ENCODE measurements around the gene NHS.
A peak's percentile ranks its signal among the peaks of the same experiment; 100 is the strongest.

Gene NHS

GRCh38 chrX:17550011-17550410 is 175.0 kb downstream of the NHS start:
- Histone ChIP-seq H3K23ac (ENCODE audit: low read length in 2 of 2) (no peak overlapping the region), H2AFZ (ENCODE audit: low read depth, low read length) (no peak overlapping the region), H2AK5ac (ENCODE audit: low read length, severe bottlenecking) (peak overlapping the region; percentile 31), H3K14ac (ENCODE audit: low read length in 2 of 2) (no peak overlapping the region), H2BK120ac (ENCODE audit: low read depth, low read length) (no peak overlapping the region), H3K27me3 (ENCODE audit: control insufficient read depth in 1 of 2, insufficient read depth in 1 of 2, low read length in 2 of 2) (peaks cover 0 to 11% of the 10 kb centered on the region in 2 experiments), H3K27ac (ENCODE audit: low read length, poor library complexity, severe bottlenecking) (peak overlapping the region; percentile 10), H3K36me3 (ENCODE audit: control insufficient read depth in 1 of 2, insufficient read depth in 2 of 2, low read depth in 1 of 2, low read length in 2 of 2) (peaks cover 0 to 4% of the 10 kb centered on the region in 2 experiments), H2BK15ac (ENCODE audit: low read depth, poor library complexity, severe bottlenecking) (no peak overlapping the region), H3K79me1 (replicated peaks; ENCODE audit: low read length, poor library complexity, severe bottlenecking) (peaks cover 3% of the 10 kb centered on the region), H2BK12ac (ENCODE audit: low read length in 2 of 2) (no peak overlapping the region), H3K9ac (ENCODE audit: low read length) (no peak overlapping the region), H3K4me1 (ENCODE audit: control insufficient read depth, insufficient read depth, low read depth, low read length) (peaks cover 48% of the 10 kb centered on the region), H3K4me3 (ENCODE audit: insufficient read depth in 1 of 2, low read depth in 1 of 2, low read length in 2 of 2) (no peak overlapping the region), H3K4ac (ENCODE audit: low read depth in 1 of 2, low read length in 2 of 2) (no peak overlapping the region), H3K9me3 (ENCODE audit: control insufficient read depth, low read length) (no peaks in the 10 kb centered on the region), H4K91ac (ENCODE audit: low read length) (no peak overlapping the region), H4K8ac (ENCODE audit: low read length) (no peak overlapping the region), H2BK5ac (ENCODE audit: low read depth, low read length, poor library complexity, severe bottlenecking) (no peak overlapping the region), H3K18ac (ENCODE audit: low read depth in 1 of 2, low read length in 2 of 2) (no peak overlapping the region), H3K4me2 (ENCODE audit: low read length, poor library complexity, severe bottlenecking) (no peak overlapping the region)
- WGBS = 84% methylated on average over 5 of the region's 5 CpGs
- no peak for DNase-seq

- H3K4me2 ChIP-seq (ENCODE audit: low read length, poor library complexity, severe bottlenecking) = no peak overlapping the region
- peaks cover 3% of the 10 kb centered on the region for H3K79me1 ChIP-seq (replicated peaks; ENCODE audit: low read length, poor library complexity, severe bottlenecking)
- H4K8ac ChIP-seq (ENCODE audit: low read length) = no peak overlapping the region
- peaks cover 38% of the 10 kb centered on the region for H3K4me1 ChIP-seq (ENCODE audit: control insufficient read depth, insufficient read depth, low read depth, low read length)
- peak overlapping the region; percentile 83 for H2AK5ac ChIP-seq (ENCODE audit: low read length, severe bottlenecking)
- no peak overlapping the region for H2AFZ ChIP-seq (ENCODE audit: low read depth, low read length)
- DNase-seq = peak; percentile 13
- H3K18ac ChIP-seq (ENCODE audit: low read depth in 1 of 2, low read length in 2 of 2) = no peak overlapping the region
- H3K27me3 ChIP-seq (ENCODE audit: control insufficient read depth in 1 of 2, insufficient read depth in 1 of 2, low read length in 2 of 2) = peaks cover 0 to 4% of the 10 kb centered on the region in 2 experiments
- H4K91ac ChIP-seq (ENCODE audit: low read length) = no peak overlapping the region
- H3K27ac ChIP-seq (ENCODE audit: low read length, poor library complexity, severe bottlenecking) = no peak overlapping the region
- peaks cover 0 to 4% of the 10 kb centered on the region in 2 experiments for H3K36me3 ChIP-seq (ENCODE audit: control insufficient read depth in 1 of 2, insufficient read depth in 2 of 2, low read depth in 1 of 2, low read length in 2 of 2)
- no peak overlapping the region for H3K14ac ChIP-seq (ENCODE audit: low read length in 2 of 2)
- no peak overlapping the region for H3K9ac ChIP-seq (ENCODE audit: low read length)
- H3K9me3 ChIP-seq (ENCODE audit: control insufficient read depth, low read length) = no peaks in the 10 kb centered on the region
- H3K23ac ChIP-seq (ENCODE audit: low read length in 2 of 2) = no peak overlapping the region
- H3K4ac ChIP-seq (ENCODE audit: low read depth in 1 of 2, low read length in 2 of 2) = no peak overlapping the region
- H2BK12ac ChIP-seq (ENCODE audit: low read length in 2 of 2) = no peak overlapping the region
- H2BK15ac ChIP-seq (ENCODE audit: low read depth, poor library complexity, severe bottlenecking) = no peak overlapping the region
- no peak overlapping the region for H3K4me3 ChIP-seq (ENCODE audit: insufficient read depth in 1 of 2, low read depth in 1 of 2, low read length in 2 of 2)
- 89% methylated on average over 3 of the region's 5 CpGs for WGBS
- no peak overlapping the region for H2BK5ac ChIP-seq (ENCODE audit: low read depth, low read length, poor library complexity, severe bottlenecking)
- no peak overlapping the region for H2BK120ac ChIP-seq (ENCODE audit: low read depth, low read length)
Measured at GRCh38 chrX:17552044-17552650, 177.1 kb downstream of the NHS start.

- no CpG with 5 or more reads among the region's 6 CpGs for WGBS
- peaks cover 0 to 4% of the 10 kb centered on the region in 2 experiments for H3K36me3 ChIP-seq (ENCODE audit: control insufficient read depth in 1 of 2, insufficient read depth in 2 of 2, low read depth in 1 of 2, low read length in 2 of 2)
Measured at GRCh38 chrX:17553469-17553868, 178.5 kb downstream of the NHS start.

GRCh38 chrX:17553961-17554482 is 179.0 kb downstream of the NHS start:
- Histone ChIP-seq H4K8ac (ENCODE audit: low read length) (no peak overlapping the region), H3K27me3 (ENCODE audit: control insufficient read depth in 1 of 2, insufficient read depth in 1 of 2, low read length in 2 of 2) (peaks cover 0 to 4% of the 10 kb centered on the region in 2 experiments), H4K91ac (ENCODE audit: low read length) (no peak overlapping the region), H2AFZ (ENCODE audit: low read depth, low read length) (no peak overlapping the region), H2BK12ac (ENCODE audit: low read length in 2 of 2) (no peak overlapping the region), H3K4me3 (ENCODE audit: insufficient read depth in 1 of 2, low read depth in 1 of 2, low read length in 2 of 2) (no peak overlapping the region), H3K4me1 (ENCODE audit: control insufficient read depth, insufficient read depth, low read depth, low read length) (peaks cover 30% of the 10 kb centered on the region), H3K9ac (ENCODE audit: low read length) (no peak overlapping the region), H3K4ac (ENCODE audit: low read depth in 1 of 2, low read length in 2 of 2) (no peak overlapping the region), H3K4me2 (ENCODE audit: low read length, poor library complexity, severe bottlenecking) (no peak overlapping the region), H2AK5ac (ENCODE audit: low read length, severe bottlenecking) (peak overlapping the region; percentile 87), H2BK5ac (ENCODE audit: low read depth, low read length, poor library complexity, severe bottlenecking) (no peak overlapping the region), H2BK15ac (ENCODE audit: low read depth, poor library complexity, severe bottlenecking) (no peak overlapping the region), H3K9me3 (ENCODE audit: control insufficient read depth, low read length) (no peaks in the 10 kb centered on the region), H3K36me3 (ENCODE audit: control insufficient read depth in 1 of 2, insufficient read depth in 2 of 2, low read depth in 1 of 2, low read length in 2 of 2) (peaks cover 0 to 4% of the 10 kb centered on the region in 2 experiments), H3K23ac (ENCODE audit: low read length in 2 of 2) (no peak overlapping the region), H2BK120ac (ENCODE audit: low read depth, low read length) (no peak overlapping the region), H3K27ac (ENCODE audit: low read length, poor library complexity, severe bottlenecking) (peak overlapping the region; percentile 73), H3K14ac (ENCODE audit: low read length in 2 of 2) (no peak overlapping the region), H3K18ac (ENCODE audit: low read depth in 1 of 2, low read length in 2 of 2) (no peak overlapping the region), H3K79me1 (replicated peaks; ENCODE audit: low read length, poor library complexity, severe bottlenecking) (peaks cover 5% of the 10 kb centered on the region)
- peak; percentile 26 for DNase-seq
- 61% methylated on average over 2 of the region's 6 CpGs for WGBS

More at GRCh38 chrX:17553469-17553868, 178.5 kb downstream of the NHS start:
- DNase-seq = peak; percentile 4
- H3K9me3 ChIP-seq (ENCODE audit: control insufficient read depth, low read length) = no peaks in the 10 kb centered on the region
- no peak overlapping the region for H3K14ac ChIP-seq (ENCODE audit: low read length in 2 of 2)
- H4K91ac ChIP-seq (ENCODE audit: low read length) = no peak overlapping the region
- no peak overlapping the region for H3K4me3 ChIP-seq (ENCODE audit: insufficient read depth in 1 of 2, low read depth in 1 of 2, low read length in 2 of 2)
- H2BK12ac ChIP-seq (ENCODE audit: low read length in 2 of 2) = no peak overlapping the region
- no peak overlapping the region for H4K8ac ChIP-seq (ENCODE audit: low read length)
- no peak overlapping the region for H3K4me2 ChIP-seq (ENCODE audit: low read length, poor library complexity, severe bottlenecking)
- no peak overlapping the region for H3K4ac ChIP-seq (ENCODE audit: low read depth in 1 of 2, low read length in 2 of 2)
- H3K4me1 ChIP-seq (ENCODE audit: control insufficient read depth, insufficient read depth, low read depth, low read length) = peaks cover 31% of the 10 kb centered on the region
- H2AFZ ChIP-seq (ENCODE audit: low read depth, low read length) = no peak overlapping the region
- no peak overlapping the region for H2BK5ac ChIP-seq (ENCODE audit: low read depth, low read length, poor library complexity, severe bottlenecking)
- H3K27ac ChIP-seq (ENCODE audit: low read length, poor library complexity, severe bottlenecking) = peak overlapping the region; percentile 73
- peak overlapping the region; percentile 87 for H2AK5ac ChIP-seq (ENCODE audit: low read length, severe bottlenecking)
- H2BK120ac ChIP-seq (ENCODE audit: low read depth, low read length) = no peak overlapping the region
- H3K23ac ChIP-seq (ENCODE audit: low read length in 2 of 2) = no peak overlapping the region
- no peak overlapping the region for H3K9ac ChIP-seq (ENCODE audit: low read length)
- H3K18ac ChIP-seq (ENCODE audit: low read depth in 1 of 2, low read length in 2 of 2) = no peak overlapping the region
- no peak overlapping the region for H2BK15ac ChIP-seq (ENCODE audit: low read depth, poor library complexity, severe bottlenecking)
- peaks cover 0 to 4% of the 10 kb centered on the region in 2 experiments for H3K27me3 ChIP-seq (ENCODE audit: control insufficient read depth in 1 of 2, insufficient read depth in 1 of 2, low read length in 2 of 2)
- peaks cover 5% of the 10 kb centered on the region for H3K79me1 ChIP-seq (replicated peaks; ENCODE audit: low read length, poor library complexity, severe bottlenecking)

Data from mesenchymal stem cell (in vitro differentiated cells and primary cell).